Measurements from ENCODE around the gene PIEZO1.

The PIEZO1 gene

GRCh38 chr16:88688013-88688778 lies 96.8 kb downstream of the PIEZO1 start:
- Histone ChIP-seq H2AK5ac (ENCODE audit: low read length) (no peak overlapping the region), H3K79me1 (ENCODE audit: low read length) (no peaks in the 10 kb centered on the region), H3K27ac (ENCODE audit: low read depth, low read length) (no peak overlapping the region), H3K9ac (ENCODE audit: low read length) (no peak overlapping the region), H3K36me3 (ENCODE audit: control insufficient read depth in 1 of 2, insufficient read depth in 2 of 2, low read length in 2 of 2) (no peaks in the 10 kb centered on the region), H2BK12ac (ENCODE audit: low read length) (no peak overlapping the region), H3K9me3 (ENCODE audit: insufficient read depth, low read depth, low read length) (peaks cover 4% of the 10 kb centered on the region), H4K12ac (ENCODE audit: low read depth, low read length) (no peak overlapping the region), H3K4me2 (ENCODE audit: low read length) (no peak overlapping the region), H4K91ac (ENCODE audit: low read depth, low read length) (no peak overlapping the region), H3K4me3 (ENCODE audit: low read depth, low read length) (no peak overlapping the region), H3K27me3 (ENCODE audit: insufficient read depth, low read length) (peaks cover 5% of the 10 kb centered on the region), H3K23ac (ENCODE audit: low read length) (no peak overlapping the region), H2BK5ac (ENCODE audit: low read depth, low read length, poor library complexity) (no peak overlapping the region), H2AFZ (ENCODE audit: insufficient read depth, low read length, poor library complexity) (no peak overlapping the region), H4K8ac (ENCODE audit: low read depth, low read length) (no peak overlapping the region), H2BK120ac (ENCODE audit: insufficient read depth, low read length, poor library complexity) (no peak overlapping the region), H3K79me2 (ENCODE audit: control insufficient read depth, insufficient read depth, low read length, poor library complexity) (no peaks in the 10 kb centered on the region), H3K18ac (ENCODE audit: low read length) (no peak overlapping the region), H3K4me1 (ENCODE audit: control insufficient read depth in 1 of 2, insufficient read depth in 2 of 2, low read length in 2 of 2) (peaks cover 6 to 10% of the 10 kb centered on the region in 2 experiments), H3K14ac (ENCODE audit: low read length) (no peak overlapping the region), H3K4ac (ENCODE audit: low read depth, low read length) (no peak overlapping the region)
- no CpG with 5 or more reads among the region's 28 CpGs for WGBS (ENCODE audit: extremely low coverage, insufficient coverage, insufficient read length)
- DNase-seq, result no peak

- WGBS (ENCODE audit: extremely low coverage, insufficient coverage, insufficient read length), result no CpG with 5 or more reads among the region's 3 CpGs
Measured at GRCh38 chr16:88687676-88688012, 97.4 kb downstream of the PIEZO1 start.

GRCh38 chr16:88687254-88687576 lies 97.8 kb downstream of the PIEZO1 start:
- Histone ChIP-seq H3K36me3 (ENCODE audit: control insufficient read depth in 1 of 2, insufficient read depth in 2 of 2, low read length in 2 of 2) (no peaks in the 10 kb centered on the region), H3K9me3 (ENCODE audit: insufficient read depth, low read depth, low read length) (peaks cover 4% of the 10 kb centered on the region), H4K8ac (ENCODE audit: low read depth, low read length) (no peak overlapping the region), H3K79me2 (ENCODE audit: control insufficient read depth, insufficient read depth, low read length, poor library complexity) (no peaks in the 10 kb centered on the region), H4K12ac (ENCODE audit: low read depth, low read length) (no peak overlapping the region), H2BK12ac (ENCODE audit: low read length) (no peak overlapping the region), H3K4me1 (ENCODE audit: control insufficient read depth in 1 of 2, insufficient read depth in 2 of 2, low read length in 2 of 2) (peaks cover 6 to 10% of the 10 kb centered on the region in 2 experiments), H3K27me3 (ENCODE audit: insufficient read depth, low read length) (peaks cover 5% of the 10 kb centered on the region), H3K9ac (ENCODE audit: low read length) (no peak overlapping the region), H3K14ac (ENCODE audit: low read length) (no peak overlapping the region), H4K91ac (ENCODE audit: low read depth, low read length) (no peak overlapping the region), H3K23ac (ENCODE audit: low read length) (no peak overlapping the region), H2AK5ac (ENCODE audit: low read length) (no peak overlapping the region), H3K4me2 (ENCODE audit: low read length) (no peak overlapping the region), H3K4me3 (ENCODE audit: low read depth, low read length) (no peak overlapping the region), H3K27ac (ENCODE audit: low read depth, low read length) (no peak overlapping the region), H2BK120ac (ENCODE audit: insufficient read depth, low read length, poor library complexity) (no peak overlapping the region), H3K18ac (ENCODE audit: low read length) (no peak overlapping the region), H2AFZ (ENCODE audit: insufficient read depth, low read length, poor library complexity) (no peak overlapping the region), H3K4ac (ENCODE audit: low read depth, low read length) (no peak overlapping the region), H2BK5ac (ENCODE audit: low read depth, low read length, poor library complexity) (no peak overlapping the region), H3K79me1 (ENCODE audit: low read length) (no peaks in the 10 kb centered on the region)
- no peak for DNase-seq
- no CpG with 5 or more reads among the region's 10 CpGs for WGBS (ENCODE audit: extremely low coverage, insufficient coverage, insufficient read length)

More at GRCh38 chr16:88687676-88688012, 97.4 kb downstream of the PIEZO1 start:
- Histone ChIP-seq H4K12ac (ENCODE audit: low read depth, low read length) (no peak overlapping the region), H3K27me3 (ENCODE audit: insufficient read depth, low read length) (peaks cover 5% of the 10 kb centered on the region), H2BK5ac (ENCODE audit: low read depth, low read length, poor library complexity) (no peak overlapping the region), H4K91ac (ENCODE audit: low read depth, low read length) (no peak overlapping the region), H3K9ac (ENCODE audit: low read length) (no peak overlapping the region), H3K79me1 (ENCODE audit: low read length) (no peaks in the 10 kb centered on the region), H3K4me1 (ENCODE audit: control insufficient read depth in 1 of 2, insufficient read depth in 2 of 2, low read length in 2 of 2) (peaks cover 6 to 10% of the 10 kb centered on the region in 2 experiments), H3K4ac (ENCODE audit: low read depth, low read length) (no peak overlapping the region), H3K36me3 (ENCODE audit: control insufficient read depth in 1 of 2, insufficient read depth in 2 of 2, low read length in 2 of 2) (no peaks in the 10 kb centered on the region), H4K8ac (ENCODE audit: low read depth, low read length) (no peak overlapping the region), H3K14ac (ENCODE audit: low read length) (no peak overlapping the region), H2BK120ac (ENCODE audit: insufficient read depth, low read length, poor library complexity) (no peak overlapping the region), H3K23ac (ENCODE audit: low read length) (no peak overlapping the region), H3K79me2 (ENCODE audit: control insufficient read depth, insufficient read depth, low read length, poor library complexity) (no peaks in the 10 kb centered on the region), H3K4me2 (ENCODE audit: low read length) (no peak overlapping the region), H3K4me3 (ENCODE audit: low read depth, low read length) (no peak overlapping the region), H2AFZ (ENCODE audit: insufficient read depth, low read length, poor library complexity) (no peak overlapping the region), H3K9me3 (ENCODE audit: insufficient read depth, low read depth, low read length) (peaks cover 4% of the 10 kb centered on the region), H3K18ac (ENCODE audit: low read length) (no peak overlapping the region), H2AK5ac (ENCODE audit: low read length) (no peak overlapping the region), H2BK12ac (ENCODE audit: low read length) (no peak overlapping the region), H3K27ac (ENCODE audit: low read depth, low read length) (no peak overlapping the region)
- DNase-seq, result no peak

- peak; percentile 58 to 69 for DNase-seq
- no peaks in the 10 kb centered on the region for H3K79me1 ChIP-seq (ENCODE audit: low read length)
- no peak within 1 kb of the TSS for H4K12ac ChIP-seq (ENCODE audit: low read depth, low read length)
- H3K14ac ChIP-seq (ENCODE audit: low read length), result no peak within 1 kb of the TSS
- H2AFZ ChIP-seq (ENCODE audit: insufficient read depth, low read length, poor library complexity), result no peak within 1 kb of the TSS
- H3K4ac ChIP-seq (ENCODE audit: low read depth, low read length), result no peak within 1 kb of the TSS
- peaks cover 5% of the 10 kb centered on the region for H3K27me3 ChIP-seq (ENCODE audit: insufficient read depth, low read length)
- no peak within 1 kb of the TSS for H3K23ac ChIP-seq (ENCODE audit: low read length)
- no peak within 1 kb of the TSS for H4K91ac ChIP-seq (ENCODE audit: low read depth, low read length)
- H3K9me3 ChIP-seq (ENCODE audit: insufficient read depth, low read depth, low read length), result peaks cover 4% of the 10 kb centered on the region
- no peaks in the 10 kb centered on the region for H3K79me2 ChIP-seq (ENCODE audit: control insufficient read depth, insufficient read depth, low read length, poor library complexity)
- no peak within 1 kb of the TSS for H3K9ac ChIP-seq (ENCODE audit: low read length)
- peak within 1 kb of the TSS; percentile 73 for H3K4me2 ChIP-seq (ENCODE audit: low read length)
- H3K4me1 ChIP-seq (ENCODE audit: control insufficient read depth in 1 of 2, insufficient read depth in 2 of 2, low read length in 2 of 2), result peaks cover 6 to 10% of the 10 kb centered on the region in 2 experiments
- H4K8ac ChIP-seq (ENCODE audit: low read depth, low read length), result no peak within 1 kb of the TSS
- H2BK5ac ChIP-seq (ENCODE audit: low read depth, low read length, poor library complexity), result no peak within 1 kb of the TSS
- peak within 1 kb of the TSS; percentile 38 for H3K4me3 ChIP-seq (ENCODE audit: low read depth, low read length)
- no peak within 1 kb of the TSS for H2AK5ac ChIP-seq (ENCODE audit: low read length)
- H3K36me3 ChIP-seq (ENCODE audit: control insufficient read depth in 1 of 2, insufficient read depth in 2 of 2, low read length in 2 of 2), result no peaks in the 10 kb centered on the region
- no peak within 1 kb of the TSS for H3K18ac ChIP-seq (ENCODE audit: low read length)
- no CpG with 5 or more reads among the region's 65 CpGs for WGBS (ENCODE audit: extremely low coverage, insufficient coverage, insufficient read length)
- no peak within 1 kb of the TSS for H3K27ac ChIP-seq (ENCODE audit: low read depth, low read length)
- H2BK120ac ChIP-seq (ENCODE audit: insufficient read depth, low read length, poor library complexity), result no peak within 1 kb of the TSS
- H2BK12ac ChIP-seq (ENCODE audit: low read length), result no peak within 1 kb of the TSS
Measured at GRCh38 chr16:88686439-88687253, 98.4 kb downstream of the PIEZO1 start, which contains the start of gene SNAI3. Gene SNAI3, minus strand, starts transcription at chr16:88686507. Its CDS starts 101 bp downstream, at chr16:88686406.

Data from trophoblast cell (in vitro differentiated cells and primary cell).